Skeletal muscle satellite cell (primary cell): ENCODE data around the gene MPP3.
A peak's percentile ranks its signal among the peaks of the same experiment; 100 is the strongest.

Experiments
- H3K27me3 ChIP-seq: 2 replicates; pipeline ENCODE4 v1.7.0; 2013; ENCODE audit warnings: low read length; ENCODE audit not compliant: control insufficient read depth, insufficient read depth
- H3K36me3 ChIP-seq: 2 replicates; pipeline ENCODE4 v1.7.0; 2013; ENCODE audit warnings: mild to moderate bottlenecking, control low read depth, low read length; ENCODE audit not compliant: insufficient read depth
- H3K4me1 ChIP-seq: 2 replicates; pipeline ENCODE4 v1.7.0; 2013; ENCODE audit warnings: low read length; ENCODE audit not compliant: control insufficient read depth, insufficient read depth
- H3K4me2 ChIP-seq: 2 replicates; pipeline ENCODE4 v1.7.0; 2013; ENCODE audit warnings: mild to moderate bottlenecking, low read length
- H3K4me3 ChIP-seq: 2 replicates; pipeline ENCODE4 v1.7.0; 2013; ENCODE audit warnings: low read length
- H3K9ac ChIP-seq: 2 replicates; pipeline ENCODE4 v1.7.0; 2013; ENCODE audit warnings: mild to moderate bottlenecking, low read depth, low read length, moderate library complexity
- H3K9me3 ChIP-seq: replicated peaks from 2 replicates; pipeline ENCODE4 v1.7.0; 2013; ENCODE audit warnings: mild to moderate bottlenecking, control low read depth, low read length

The MPP3 gene

GRCh38 chr17:43766413-43767052 lies 66.4 kb downstream of the MPP3 start:
- no peak overlapping the region for H3K4me2 ChIP-seq
- H3K36me3 ChIP-seq: peaks cover 25% of the 10 kb centered on the region
- H3K4me1 ChIP-seq: no peaks in the 10 kb centered on the region
- no peaks in the 10 kb centered on the region for H3K27me3 ChIP-seq
- no peak overlapping the region for H3K9ac ChIP-seq
- H3K4me3 ChIP-seq: no peak overlapping the region
- no peaks in the 10 kb centered on the region for H3K9me3 ChIP-seq

GRCh38 chr17:43760254-43760852 lies 72.6 kb downstream of the MPP3 start:
- no peak overlapping the region for H3K4me2 ChIP-seq
- H3K4me1 ChIP-seq: peaks cover 9% of the 10 kb centered on the region
- H3K27me3 ChIP-seq: peaks cover 46% of the 10 kb centered on the region
- no peak overlapping the region for H3K4me3 ChIP-seq
- no peak overlapping the region for H3K9ac ChIP-seq
- H3K9me3 ChIP-seq: no peaks in the 10 kb centered on the region
- H3K36me3 ChIP-seq: no peaks in the 10 kb centered on the region

GRCh38 chr17:43759836-43760235 lies 73.1 kb downstream of the MPP3 start:
- no peak overlapping the region for H3K4me3 ChIP-seq
- H3K9me3 ChIP-seq: no peaks in the 10 kb centered on the region
- peaks cover 14% of the 10 kb centered on the region for H3K4me1 ChIP-seq
- H3K4me2 ChIP-seq: no peak overlapping the region
- H3K36me3 ChIP-seq: no peaks in the 10 kb centered on the region
- peaks cover 47% of the 10 kb centered on the region for H3K27me3 ChIP-seq
- no peak overlapping the region for H3K9ac ChIP-seq

- Histone ChIP-seq H3K4me2 (no peak within 1 kb of the TSS), H3K9ac (no peak within 1 kb of the TSS), H3K9me3 (no peaks in the 10 kb centered on the region), H3K36me3 (no peaks in the 10 kb centered on the region), H3K4me3 (no peak within 1 kb of the TSS), H3K4me1 (peaks cover 24% of the 10 kb centered on the region), H3K27me3 (peaks cover 47% of the 10 kb centered on the region)
Observed at GRCh38 chr17:43758497-43759174, 74.3 kb downstream of the MPP3 start, which contains the start of gene SOST. TSS of gene SOST (minus strand) at chr17:43758791. CDS start at chr17:43758741, 50 bp downstream.

GRCh38 chr17:43758086-43758485 lies 74.9 kb downstream of the MPP3 start:
- Histone ChIP-seq H3K4me3 (no peak overlapping the region), H3K9ac (no peak overlapping the region), H3K4me1 (peaks cover 28% of the 10 kb centered on the region), H3K9me3 (no peaks in the 10 kb centered on the region), H3K27me3 (peaks cover 47% of the 10 kb centered on the region), H3K36me3 (no peaks in the 10 kb centered on the region), H3K4me2 (no peak overlapping the region)

GRCh38 chr17:43757171-43757660 lies 75.7 kb downstream of the MPP3 start:
- H3K9ac ChIP-seq: no peak overlapping the region
- H3K27me3 ChIP-seq: peaks cover 47% of the 10 kb centered on the region
- H3K4me3 ChIP-seq: no peak overlapping the region
- no peaks in the 10 kb centered on the region for H3K9me3 ChIP-seq
- no peaks in the 10 kb centered on the region for H3K36me3 ChIP-seq
- peaks cover 28% of the 10 kb centered on the region for H3K4me1 ChIP-seq
- no peak overlapping the region for H3K4me2 ChIP-seq

- H3K4me1 ChIP-seq: peaks cover 28% of the 10 kb centered on the region
- H3K27me3 ChIP-seq: peaks cover 47% of the 10 kb centered on the region
- no peak overlapping the region for H3K4me2 ChIP-seq
- H3K36me3 ChIP-seq: no peaks in the 10 kb centered on the region
- no peaks in the 10 kb centered on the region for H3K9me3 ChIP-seq
- H3K4me3 ChIP-seq: no peak overlapping the region
- no peak overlapping the region for H3K9ac ChIP-seq
Observed at GRCh38 chr17:43756201-43756600, 76.7 kb downstream of the MPP3 start.

- Histone ChIP-seq H3K4me2 (peak overlapping the region; percentile 81), H3K9ac (no peak overlapping the region), H3K4me3 (peak overlapping the region; percentile 63)
Observed at GRCh38 chr17:43755389-43755875, 77.5 kb downstream of the MPP3 start.

GRCh38 chr17:43754947-43755346 lies 78.0 kb downstream of the MPP3 start:
- peaks cover 29% of the 10 kb centered on the region for H3K4me1 ChIP-seq
- no peaks in the 10 kb centered on the region for H3K9me3 ChIP-seq
- H3K4me2 ChIP-seq: peak overlapping the region; percentile 81
- H3K27me3 ChIP-seq: peaks cover 45% of the 10 kb centered on the region
- H3K9ac ChIP-seq: no peak overlapping the region
- no peaks in the 10 kb centered on the region for H3K36me3 ChIP-seq
- peak overlapping the region; percentile 63 for H3K4me3 ChIP-seq

More at GRCh38 chr17:43755389-43755875, 77.5 kb downstream of the MPP3 start:
- Histone ChIP-seq H3K27me3 (peaks cover 47% of the 10 kb centered on the region), H3K36me3 (no peaks in the 10 kb centered on the region), H3K9me3 (no peaks in the 10 kb centered on the region), H3K4me1 (peaks cover 26% of the 10 kb centered on the region)

GRCh38 chr17:43753493-43754129 lies 79.3 kb downstream of the MPP3 start:
- Histone ChIP-seq H3K9me3 (no peaks in the 10 kb centered on the region), H3K4me1 (peaks cover 37% of the 10 kb centered on the region), H3K27me3 (peaks cover 33% of the 10 kb centered on the region), H3K36me3 (no peaks in the 10 kb centered on the region), H3K9ac (no peak overlapping the region), H3K4me2 (no peak overlapping the region), H3K4me3 (no peak overlapping the region)
